HL-60 (cell line): ENCODE results near the gene ZCCHC9.

Experiments used
- DNase-seq, 2 experiments: peaks; one replicate each; pipeline ENCODE4 v3.0.0-alpha.2; 2010 to 2020; ENCODE audit warnings: low read depth in 1 of 2, low spot score in 1 of 2
- H3K27ac ChIP-seq: fragments of 250-450 bp; sonication (Bioruptor Pico); replicated peaks from 2 replicates; pipeline ENCODE4 v1.5.1; 2020; ENCODE audit warnings: mild to moderate bottlenecking, moderate library complexity
- H3K27me3 ChIP-seq: fragments of 250-450 bp; sonication (Bioruptor Pico); 2 replicates; pipeline ENCODE4 v1.5.1; 2021; ENCODE audit warnings: mild to moderate bottlenecking, moderate library complexity; ENCODE audit not compliant: insufficient read depth, poor library complexity, severe bottlenecking
- H3K4me3 ChIP-seq: replicated peaks from 2 replicates; pipeline ENCODE4 v1.5.1; 2011; ENCODE audit warnings: mild to moderate bottlenecking, control low read depth, low read length; ENCODE audit not compliant: insufficient read depth
- CTCF ChIP-seq: IDR thresholded peaks from one replicate; pipeline ENCODE4 v1.5.1; 2011; ENCODE audit warnings: low read length, control low read depth, inconsistent platforms; ENCODE audit not compliant: insufficient read depth
- GABPA ChIP-seq: IDR thresholded peaks from 2 replicates; pipeline ENCODE4 v1.6.1; 2012; ENCODE audit warnings: low read depth
- POLR2AphosphoS5 ChIP-seq: IDR thresholded peaks from 2 replicates; pipeline ENCODE4 v1.6.1; 2012; ENCODE audit warnings: low read depth
- REST ChIP-seq: IDR thresholded peaks from 2 replicates; pipeline ENCODE4 v1.6.1; 2012; ENCODE audit warnings: low read depth; ENCODE audit not compliant: insufficient replicate concordance
- SPI1 ChIP-seq: IDR thresholded peaks from 2 replicates; pipeline ENCODE4 v1.6.1; 2012; ENCODE audit warnings: low read depth, mild to moderate bottlenecking, borderline replicate concordance

The ZCCHC9 gene

GRCh38 chr5:81303563-81303962 is 2.2 kb downstream of the ZCCHC9 start:
- Histone ChIP-seq H3K4me3 (no peak overlapping the region), H3K27me3 (no peaks in the 10 kb centered on the region), H3K27ac (no peak overlapping the region)
- TF ChIP-seq SPI1, result no peak
- TF ChIP-seq POLR2AphosphoS5, result no peak
- no peak for TF ChIP-seq GABPA
- TF ChIP-seq CTCF, result no peak
- TF ChIP-seq REST, result no peak
- no peak for DNase-seq

- no peak overlapping the region for H3K4me3 ChIP-seq
- no peak overlapping the region for H3K27ac ChIP-seq
- no peaks in the 10 kb centered on the region for H3K27me3 ChIP-seq
- no peak for DNase-seq
- TF ChIP-seq POLR2AphosphoS5, result no peak
- no peak for TF ChIP-seq REST
- no peak for TF ChIP-seq GABPA
- TF ChIP-seq CTCF, result no peak
- no peak for TF ChIP-seq SPI1
Measured at GRCh38 chr5:81305785-81306184, 4.4 kb downstream of the ZCCHC9 start.

GRCh38 chr5:81308836-81309235 is 7.4 kb downstream of the ZCCHC9 start:
- H3K27ac ChIP-seq, result no peak overlapping the region
- no peaks in the 10 kb centered on the region for H3K27me3 ChIP-seq
- TF ChIP-seq POLR2AphosphoS5 (no peak), CTCF (no peak), GABPA (no peak), REST (no peak), SPI1 (no peak)
- H3K4me3 ChIP-seq, result no peak overlapping the region
- DNase-seq, result no peak
